Large intestine (tissue), 3 donors: ENCODE results near the gene CTBP2. TPM values are rescaled to one million over a fixed set of nuclear protein-coding genes. Genes with fewer than 3 reads are reported as not detected.

Source experiments
- DNase-seq, 2 donors: peaks; one replicate each; pipeline versions ENCODE4 v3.0.0 to v3.0.0-alpha.2; 2013
- H3K27ac ChIP-seq: one replicate; pipeline ENCODE4 v1.5.1; 2013; ENCODE audit warnings: low read length
- H3K27me3 ChIP-seq: 2 replicates; pipeline ENCODE4 v1.6.1; 2013; ENCODE audit warnings: low read length; ENCODE audit not compliant: control insufficient read depth, insufficient read depth
- H3K36me3 ChIP-seq: 2 replicates; pipeline ENCODE4 v1.6.1; 2013; ENCODE audit warnings: low read length; ENCODE audit not compliant: control insufficient read depth, insufficient read depth
- H3K4me1 ChIP-seq: one replicate; pipeline ENCODE4 v1.6.1; 2013; ENCODE audit warnings: low read length; ENCODE audit not compliant: control insufficient read depth, insufficient read depth
- H3K4me3 ChIP-seq: one replicate; pipeline ENCODE4 v1.5.1; 2013; ENCODE audit warnings: low read length
- H3K9me3 ChIP-seq: one replicate; pipeline ENCODE4 v1.6.1; 2013; ENCODE audit warnings: mild to moderate bottlenecking, low read depth, low read length, moderate library complexity; ENCODE audit not compliant: control insufficient read depth
- WGBS: methylation state at CpG from one replicate; pipeline ENCODE4 v1.1.5; 2013; ENCODE audit warnings: low lambda C conversion rate; ENCODE audit not compliant: insufficient coverage; 5-methylcytosine and 5-hydroxymethylcytosine counted together
- polyA plus RNA-seq: library from polyadenylated mRNA; unstranded; fragments of 120-200 nt; gene quantifications from one replicate; pipeline ENCODE4 v1.2.1, GENCODE V29; 2013

Gene CTBP2
- polyA plus RNA-seq, 1 donor: 60.1 TPM

DNA sequence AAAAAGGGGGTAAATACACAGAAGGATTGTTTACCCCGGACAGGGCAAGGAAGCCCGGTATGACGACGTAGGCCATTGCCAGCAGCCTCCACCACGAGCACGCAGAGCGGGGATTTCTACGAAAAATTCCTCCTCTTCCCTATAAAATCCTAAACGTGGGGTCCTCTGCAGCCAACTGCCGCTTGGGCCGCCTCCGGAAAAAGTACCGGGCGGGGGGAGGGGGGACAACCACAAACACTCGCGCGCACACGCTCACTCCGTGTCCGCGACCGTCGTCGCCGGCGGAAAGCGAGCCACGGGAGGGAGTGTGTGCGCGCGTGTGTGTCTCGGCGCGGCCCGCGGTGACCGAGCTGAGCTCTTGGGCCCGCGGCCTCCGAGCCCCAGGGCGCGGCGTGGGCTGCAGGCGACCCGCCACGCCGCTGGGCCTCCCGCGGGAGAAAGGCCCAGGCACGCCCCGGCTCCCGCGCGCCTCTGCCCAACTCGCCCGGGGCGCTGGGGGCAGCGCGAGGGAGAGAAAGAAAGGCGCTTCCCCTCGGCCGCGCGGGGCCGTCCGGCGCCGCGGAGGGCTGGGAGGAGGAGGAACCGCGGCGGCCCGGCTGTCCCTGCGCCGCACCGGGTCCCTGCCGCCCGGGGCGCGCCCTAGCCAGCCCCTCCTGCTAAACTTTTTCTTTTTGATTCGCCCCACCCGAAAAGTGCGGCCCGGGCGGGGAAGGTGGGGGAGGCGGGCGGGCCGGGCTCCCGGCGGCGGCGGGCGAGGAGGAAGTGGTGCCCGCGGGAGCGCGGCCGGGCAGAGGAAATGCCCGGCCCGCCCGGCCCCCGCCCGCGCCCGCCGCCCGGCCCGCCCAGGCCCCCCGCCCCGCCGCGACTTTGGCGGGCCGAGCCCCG is 1.5 kb downstream of the CTBP2 start:
- Histone ChIP-seq H3K4me3 (peak overlapping the region; percentile 82), H3K27ac (peak overlapping the region; percentile 83), H3K27me3 (no peaks in the 10 kb centered on the region), H3K36me3 (no peaks in the 10 kb centered on the region), H3K9me3 (peaks cover 7% of the 10 kb centered on the region), H3K4me1 (peaks cover 40% of the 10 kb centered on the region)
- DNase-seq: peak in 1 of 2 donors; percentile 71
- WGBS: no CpG with 5 or more reads among the region's 115 CpGs

DNA sequence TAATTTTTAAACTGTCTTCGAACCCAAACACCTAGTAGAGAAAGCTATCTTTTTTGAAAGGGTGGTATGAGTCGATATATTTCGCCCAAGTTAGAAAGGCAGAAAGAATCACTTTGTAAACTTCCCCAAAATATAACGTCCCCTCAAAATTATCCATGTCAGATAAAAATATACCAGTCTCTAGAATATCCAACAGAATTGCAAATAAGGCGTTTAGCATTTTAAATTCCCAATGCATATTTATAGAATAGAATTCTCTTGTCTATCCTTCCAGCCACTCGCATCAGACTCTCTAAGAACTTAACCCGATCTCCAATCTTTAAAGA is 2.1 kb downstream of the CTBP2 start:
- peak overlapping the region; percentile 82 for H3K4me3 ChIP-seq
- H3K9me3 ChIP-seq: peaks cover 7% of the 10 kb centered on the region
- DNase-seq: no peak
- peaks cover 46% of the 10 kb centered on the region for H3K4me1 ChIP-seq
- WGBS: 0% methylated on average over 1 of the region's 7 CpGs
- no peaks in the 10 kb centered on the region for H3K36me3 ChIP-seq
- peak overlapping the region; percentile 83 for H3K27ac ChIP-seq
- H3K27me3 ChIP-seq: no peaks in the 10 kb centered on the region

DNA sequence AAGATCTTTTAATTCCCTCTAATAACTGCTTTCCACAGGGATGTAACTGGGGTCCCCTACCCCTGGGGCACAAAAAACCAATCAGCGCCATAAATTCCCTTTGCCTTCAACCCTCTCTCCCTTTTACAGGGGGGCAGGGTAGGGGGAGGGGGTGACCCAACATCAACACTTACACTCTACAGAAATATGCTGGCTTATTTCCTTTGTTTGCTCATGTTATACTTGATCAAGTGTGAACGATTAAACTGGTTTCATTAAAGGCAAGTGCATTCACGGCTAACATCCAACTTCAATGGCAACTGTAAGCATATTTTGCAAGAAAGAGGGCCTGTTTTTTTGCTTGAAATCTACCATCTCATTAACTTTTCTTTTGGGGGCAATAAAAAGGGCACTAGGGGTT is 2.9 kb downstream of the CTBP2 start:
- Histone ChIP-seq H3K36me3 (no peaks in the 10 kb centered on the region), H3K9me3 (peaks cover 6% of the 10 kb centered on the region), H3K27ac (peak overlapping the region; percentile 83), H3K4me3 (peak overlapping the region; percentile 82), H3K4me1 (peaks cover 52% of the 10 kb centered on the region), H3K27me3 (no peaks in the 10 kb centered on the region)
- DNase-seq: peak in 1 of 2 donors; percentile 50
- no CpG with 5 or more reads among the region's 3 CpGs for WGBS

DNA sequence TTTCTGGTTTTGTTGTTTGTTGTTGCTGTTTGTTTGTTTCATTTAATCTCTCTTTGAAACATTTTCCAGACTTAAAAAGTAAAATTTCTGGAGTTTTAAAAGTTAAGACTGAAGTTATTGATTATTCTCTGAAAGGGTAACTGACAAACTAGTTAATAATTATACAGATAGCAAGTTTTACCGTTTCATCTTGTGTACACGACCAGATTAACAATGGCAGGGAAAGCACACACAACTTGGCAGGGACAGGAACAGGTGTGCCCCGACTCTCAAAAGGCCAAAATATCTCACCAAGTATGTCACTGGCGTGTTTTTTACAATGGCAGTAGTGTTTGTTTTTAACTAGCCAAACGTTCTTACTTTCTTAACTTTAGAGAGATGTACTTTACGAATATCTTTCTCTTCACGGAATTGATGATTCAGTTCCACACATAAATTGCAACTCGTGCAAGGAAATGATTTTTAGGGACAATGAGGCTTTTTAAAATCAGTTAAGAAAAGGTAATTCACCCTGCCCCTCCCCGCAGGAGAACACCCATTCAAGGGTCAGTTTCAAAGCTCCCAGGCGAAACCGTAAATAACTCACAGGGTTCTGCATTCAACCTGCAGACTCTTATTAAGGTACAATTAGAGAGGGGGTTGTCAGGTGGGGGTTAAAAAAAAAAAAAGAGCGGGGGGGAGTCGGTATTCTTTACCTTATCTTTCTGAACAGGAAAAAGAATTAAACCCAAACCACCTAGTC is 3.5 kb downstream of the CTBP2 start:
- DNase-seq: peak in 1 of 2 donors; percentile 69
- Histone ChIP-seq H3K9me3 (no peaks in the 10 kb centered on the region), H3K4me3 (peak overlapping the region; percentile 82), H3K27me3 (no peaks in the 10 kb centered on the region), H3K36me3 (no peaks in the 10 kb centered on the region), H3K4me1 (peaks cover 48% of the 10 kb centered on the region), H3K27ac (peak overlapping the region; percentile 83)
- 26% methylated on average over 6 of the region's 13 CpGs for WGBS

DNA sequence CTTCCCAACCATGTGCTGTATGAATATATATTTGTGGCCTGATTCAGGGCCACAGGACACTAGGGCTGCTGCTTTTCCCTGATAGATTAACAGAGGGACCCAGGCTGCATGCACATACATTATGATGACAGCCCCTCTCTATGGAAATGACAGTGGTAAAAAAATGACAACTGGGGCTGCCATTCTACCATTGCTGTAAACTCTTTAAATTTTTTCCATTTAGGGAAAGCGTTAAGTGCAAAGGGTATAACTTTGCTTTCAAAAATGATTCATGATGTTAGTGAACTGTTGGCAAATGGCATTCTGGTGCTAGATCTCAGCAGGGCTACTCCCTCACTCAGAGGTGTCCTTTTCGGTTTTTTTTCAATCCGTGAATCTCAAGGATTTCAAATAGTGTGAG is 4.2 kb downstream of the CTBP2 start:
- Histone ChIP-seq H3K27ac (peak overlapping the region; percentile 83), H3K36me3 (no peaks in the 10 kb centered on the region), H3K4me3 (no peak overlapping the region), H3K9me3 (no peaks in the 10 kb centered on the region), H3K27me3 (no peaks in the 10 kb centered on the region), H3K4me1 (peaks cover 51% of the 10 kb centered on the region)
- peak in 1 of 2 donors; percentile 39 for DNase-seq
- WGBS: 10% methylated on average over 3 of the region's 3 CpGs

DNA sequence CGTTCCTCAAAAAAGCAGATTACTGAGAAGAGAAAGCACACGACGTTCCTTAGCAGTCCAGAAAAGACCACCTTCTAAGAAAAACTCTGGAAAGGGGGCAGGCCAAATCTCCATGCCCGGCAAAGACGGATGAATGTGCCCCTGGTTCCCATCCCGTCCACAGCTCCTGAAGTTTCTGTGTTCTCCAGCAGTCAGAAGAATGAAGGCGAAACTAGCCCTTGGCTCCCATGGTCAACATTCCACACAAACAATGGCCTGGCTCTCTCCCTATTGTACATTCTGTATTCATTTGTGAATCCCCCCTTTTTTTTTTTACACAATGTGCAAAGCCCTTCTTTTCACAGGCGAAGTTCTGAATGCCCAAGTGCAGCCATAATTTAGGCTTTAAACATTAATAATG is 5.3 kb downstream of the CTBP2 start:
- peak in 1 of 2 donors; percentile 33 for DNase-seq
- H3K9me3 ChIP-seq: no peaks in the 10 kb centered on the region
- WGBS: no CpG with 5 or more reads among the region's 8 CpGs
- peak overlapping the region; percentile 83 for H3K27ac ChIP-seq
- H3K27me3 ChIP-seq: no peaks in the 10 kb centered on the region
- peaks cover 59% of the 10 kb centered on the region for H3K4me1 ChIP-seq
- H3K4me3 ChIP-seq: no peak overlapping the region
- peaks cover 3% of the 10 kb centered on the region for H3K36me3 ChIP-seq

DNA sequence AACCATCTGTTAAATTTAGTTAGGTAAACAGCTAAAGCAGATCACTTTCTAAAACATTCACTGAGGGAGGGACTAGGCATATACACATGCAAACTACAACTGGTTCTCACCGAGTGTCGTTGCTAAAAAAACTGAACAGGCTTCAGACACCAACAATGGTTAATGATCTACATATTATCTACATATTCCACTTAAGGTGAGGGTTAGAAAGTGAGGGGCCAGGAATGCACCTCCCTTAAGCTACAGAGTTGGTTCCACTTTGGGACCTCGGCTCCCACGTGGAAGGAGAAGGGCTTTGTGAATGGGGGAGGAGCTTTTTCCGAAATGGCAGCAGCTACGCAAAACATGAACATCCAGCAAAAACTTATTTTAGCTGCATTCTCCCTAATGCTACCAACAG is 5.8 kb downstream of the CTBP2 start:
- no peaks in the 10 kb centered on the region for H3K27me3 ChIP-seq
- peaks cover 3% of the 10 kb centered on the region for H3K36me3 ChIP-seq
- no CpG with 5 or more reads among the region's 6 CpGs for WGBS
- H3K9me3 ChIP-seq: no peaks in the 10 kb centered on the region
- H3K27ac ChIP-seq: peak overlapping the region; percentile 83
- H3K4me1 ChIP-seq: peaks cover 64% of the 10 kb centered on the region
- DNase-seq: peak in 1 of 2 donors; percentile 75
- no peak overlapping the region for H3K4me3 ChIP-seq

DNA sequence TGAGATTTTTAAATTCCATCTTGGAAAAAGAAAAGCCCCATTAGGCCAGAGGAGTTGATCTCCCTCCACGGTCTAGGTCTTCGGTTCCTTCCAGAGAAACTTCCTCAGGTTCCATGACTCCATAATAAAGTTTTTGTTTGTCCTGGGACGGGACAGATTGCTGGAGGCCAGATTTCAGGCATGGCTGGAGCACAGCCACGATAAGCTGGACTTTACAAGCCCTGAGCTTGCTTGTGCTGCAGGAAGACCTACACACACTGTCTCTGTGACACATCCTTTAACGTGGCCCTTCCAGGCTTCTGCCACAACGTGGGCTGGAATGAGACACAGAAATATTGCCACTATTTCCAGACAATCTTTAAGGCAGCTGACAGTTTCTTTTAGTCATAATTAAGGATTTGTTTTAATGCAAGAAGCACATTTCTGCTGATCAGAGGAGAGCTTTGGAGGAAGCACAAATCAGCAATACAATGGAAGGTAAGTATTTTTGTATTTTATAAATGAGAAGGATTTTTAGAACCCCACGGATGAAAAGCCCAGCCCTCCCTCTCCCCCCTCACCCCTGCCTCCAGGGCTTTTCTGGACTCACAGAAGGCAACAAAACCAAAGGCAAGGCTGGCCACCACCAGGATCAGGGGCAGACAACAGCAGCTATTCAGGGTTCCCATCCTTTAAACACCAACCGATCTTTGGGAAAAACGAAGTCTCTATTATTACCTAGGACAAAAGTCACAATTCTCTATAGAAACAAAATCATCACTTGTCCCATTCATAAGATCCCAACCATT is 6.5 kb downstream of the CTBP2 start:
- Histone ChIP-seq H3K4me1 (peaks cover 71% of the 10 kb centered on the region), H3K4me3 (no peak overlapping the region), H3K27me3 (no peaks in the 10 kb centered on the region), H3K36me3 (peaks cover 3% of the 10 kb centered on the region), H3K27ac (peak overlapping the region; percentile 83), H3K9me3 (no peaks in the 10 kb centered on the region)
- 0% methylated on average over 3 of the region's 9 CpGs for WGBS
- peak in 1 of 2 donors; percentile 49 for DNase-seq

DNA sequence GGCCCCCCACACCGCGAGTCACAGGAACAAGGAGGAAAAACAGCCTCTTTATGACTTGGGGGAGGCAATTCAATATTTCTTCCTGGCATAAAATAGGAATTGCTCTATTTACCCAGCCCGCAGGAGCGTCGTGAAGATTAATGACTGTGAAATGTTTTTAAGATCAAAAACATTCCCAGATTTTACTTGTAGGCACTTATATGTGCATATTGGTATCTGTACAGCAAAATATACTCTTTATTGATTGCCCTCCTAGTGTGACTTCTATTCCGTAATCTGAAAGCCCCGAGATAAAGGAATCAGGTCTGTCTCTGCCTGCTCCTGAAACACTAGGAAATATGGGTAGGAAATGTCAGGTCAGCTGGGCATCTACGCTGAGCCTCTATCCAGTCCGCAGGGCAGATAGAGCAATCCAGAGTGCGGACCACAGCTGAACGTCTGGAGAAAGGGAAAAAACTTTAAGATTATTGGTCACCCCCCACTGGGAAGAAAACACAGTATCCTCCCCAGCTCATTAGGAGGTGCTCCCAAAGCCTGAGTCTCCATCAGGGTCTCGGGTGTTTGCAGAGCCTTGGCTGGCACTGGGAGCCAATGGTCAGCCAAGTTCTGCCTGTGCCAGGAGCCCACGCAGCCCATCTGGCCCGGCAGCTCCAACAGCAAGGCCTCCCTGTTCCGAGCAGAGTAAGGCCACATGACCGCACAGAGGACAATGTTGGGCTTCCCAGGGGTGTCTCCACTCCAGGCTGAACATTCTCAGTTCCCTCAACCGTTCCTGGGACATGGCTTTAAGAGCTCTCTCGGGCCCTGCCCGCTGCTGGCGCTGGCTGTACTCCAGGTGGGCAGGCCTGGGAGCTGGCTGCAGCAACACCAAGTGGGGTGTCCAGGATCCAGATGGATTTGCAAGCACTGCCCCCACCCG is 7.7 kb downstream of the CTBP2 start:
- peaks cover 83% of the 10 kb centered on the region for H3K4me1 ChIP-seq
- peaks cover 3% of the 10 kb centered on the region for H3K36me3 ChIP-seq
- H3K27ac ChIP-seq: peak overlapping the region; percentile 83
- WGBS: no CpG with 5 or more reads among the region's 21 CpGs
- H3K9me3 ChIP-seq: no peaks in the 10 kb centered on the region
- peak overlapping the region; percentile 47 for H3K4me3 ChIP-seq
- peak in 1 of 2 donors; percentile 40 for DNase-seq
- no peaks in the 10 kb centered on the region for H3K27me3 ChIP-seq
